ENCODE data around the gene CALN1. TPM values are rescaled to one million over a fixed set of nuclear protein-coding genes. Genes with fewer than 3 reads are reported as not detected.

The CALN1 gene
- total and polyA plus RNA-seq, 2 experiments from 2014 or later, result 7.6 to 14.5 TPM

- Mint-ChIP-seq H3K4me3 (no peak overlapping the region), H3K27me3 (ENCODE audit: insufficient read depth, low read depth, poor library complexity) (peaks cover 3% of the 10 kb centered on the region), H3K9me3 (no peaks in the 10 kb centered on the region), H3K4me1 (peaks cover 3% of the 10 kb centered on the region; the same call in 2 of the 3 replicates), H3K36me3 (ENCODE audit: low read depth) (peaks cover 3% of the 10 kb centered on the region), H3K27ac (no peak overlapping the region)
- TF ChIP-seq NANOG (IDR thresholded peaks at IDR 0.05; ENCODE audit: borderline replicate concordance), result no peak
- TF ChIP-seq POLR2AphosphoS5 (IDR thresholded peaks at IDR 0.05; ENCODE audit: low read depth), result no peak
- TF ChIP-seq, protein P1, sequence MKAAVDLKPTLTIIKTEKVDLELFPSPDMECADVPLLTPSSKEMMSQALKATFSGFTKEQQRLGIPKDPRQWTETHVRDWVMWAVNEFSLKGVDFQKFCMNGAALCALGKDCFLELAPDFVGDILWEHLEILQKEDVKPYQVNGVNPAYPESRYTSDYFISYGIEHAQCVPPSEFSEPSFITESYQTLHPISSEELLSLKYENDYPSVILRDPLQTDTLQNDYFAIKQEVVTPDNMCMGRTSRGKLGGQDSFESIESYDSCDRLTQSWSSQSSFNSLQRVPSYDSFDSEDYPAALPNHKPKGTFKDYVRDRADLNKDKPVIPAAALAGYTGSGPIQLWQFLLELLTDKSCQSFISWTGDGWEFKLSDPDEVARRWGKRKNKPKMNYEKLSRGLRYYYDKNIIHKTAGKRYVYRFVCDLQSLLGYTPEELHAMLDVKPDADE (IDR thresholded peaks at IDR 0.05), result no peak
- TF ChIP-seq EZH2phosphoT487 (IDR thresholded peaks at IDR 0.05; ENCODE audit: unreplicated experiment), result no peak
- TF ChIP-seq ZNF114 (CRISPR knock-in tag; IDR thresholded peaks at IDR 0.05), result no peak
- TF ChIP-seq JUNB (IDR thresholded peaks at IDR 0.05; ENCODE audit: unreplicated experiment), result no peak
- no peak for TF ChIP-seq EZH2 (IDR thresholded peaks at IDR 0.05; ENCODE audit: low read depth, unreplicated experiment)
- TF ChIP-seq, protein P2, sequence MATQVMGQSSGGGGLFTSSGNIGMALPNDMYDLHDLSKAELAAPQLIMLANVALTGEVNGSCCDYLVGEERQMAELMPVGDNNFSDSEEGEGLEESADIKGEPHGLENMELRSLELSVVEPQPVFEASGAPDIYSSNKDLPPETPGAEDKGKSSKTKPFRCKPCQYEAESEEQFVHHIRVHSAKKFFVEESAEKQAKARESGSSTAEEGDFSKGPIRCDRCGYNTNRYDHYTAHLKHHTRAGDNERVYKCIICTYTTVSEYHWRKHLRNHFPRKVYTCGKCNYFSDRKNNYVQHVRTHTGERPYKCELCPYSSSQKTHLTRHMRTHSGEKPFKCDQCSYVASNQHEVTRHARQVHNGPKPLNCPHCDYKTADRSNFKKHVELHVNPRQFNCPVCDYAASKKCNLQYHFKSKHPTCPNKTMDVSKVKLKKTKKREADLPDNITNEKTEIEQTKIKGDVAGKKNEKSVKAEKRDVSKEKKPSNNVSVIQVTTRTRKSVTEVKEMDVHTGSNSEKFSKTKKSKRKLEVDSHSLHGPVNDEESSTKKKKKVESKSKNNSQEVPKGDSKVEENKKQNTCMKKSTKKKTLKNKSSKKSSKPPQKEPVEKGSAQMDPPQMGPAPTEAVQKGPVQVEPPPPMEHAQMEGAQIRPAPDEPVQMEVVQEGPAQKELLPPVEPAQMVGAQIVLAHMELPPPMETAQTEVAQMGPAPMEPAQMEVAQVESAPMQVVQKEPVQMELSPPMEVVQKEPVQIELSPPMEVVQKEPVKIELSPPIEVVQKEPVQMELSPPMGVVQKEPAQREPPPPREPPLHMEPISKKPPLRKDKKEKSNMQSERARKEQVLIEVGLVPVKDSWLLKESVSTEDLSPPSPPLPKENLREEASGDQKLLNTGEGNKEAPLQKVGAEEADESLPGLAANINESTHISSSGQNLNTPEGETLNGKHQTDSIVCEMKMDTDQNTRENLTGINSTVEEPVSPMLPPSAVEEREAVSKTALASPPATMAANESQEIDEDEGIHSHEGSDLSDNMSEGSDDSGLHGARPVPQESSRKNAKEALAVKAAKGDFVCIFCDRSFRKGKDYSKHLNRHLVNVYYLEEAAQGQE (IDR thresholded peaks at IDR 0.05; ENCODE audit: unreplicated experiment), result no peak
- TF ChIP-seq ZNF331 (CRISPR knock-in tag; IDR thresholded peaks at IDR 0.05; ENCODE audit: low read depth), result no peak
- TF ChIP-seq CREB1 (CRISPR knock-in tag; IDR thresholded peaks at IDR 0.05; ENCODE audit: low read depth), result no peak
- TF ChIP-seq, protein P3, sequence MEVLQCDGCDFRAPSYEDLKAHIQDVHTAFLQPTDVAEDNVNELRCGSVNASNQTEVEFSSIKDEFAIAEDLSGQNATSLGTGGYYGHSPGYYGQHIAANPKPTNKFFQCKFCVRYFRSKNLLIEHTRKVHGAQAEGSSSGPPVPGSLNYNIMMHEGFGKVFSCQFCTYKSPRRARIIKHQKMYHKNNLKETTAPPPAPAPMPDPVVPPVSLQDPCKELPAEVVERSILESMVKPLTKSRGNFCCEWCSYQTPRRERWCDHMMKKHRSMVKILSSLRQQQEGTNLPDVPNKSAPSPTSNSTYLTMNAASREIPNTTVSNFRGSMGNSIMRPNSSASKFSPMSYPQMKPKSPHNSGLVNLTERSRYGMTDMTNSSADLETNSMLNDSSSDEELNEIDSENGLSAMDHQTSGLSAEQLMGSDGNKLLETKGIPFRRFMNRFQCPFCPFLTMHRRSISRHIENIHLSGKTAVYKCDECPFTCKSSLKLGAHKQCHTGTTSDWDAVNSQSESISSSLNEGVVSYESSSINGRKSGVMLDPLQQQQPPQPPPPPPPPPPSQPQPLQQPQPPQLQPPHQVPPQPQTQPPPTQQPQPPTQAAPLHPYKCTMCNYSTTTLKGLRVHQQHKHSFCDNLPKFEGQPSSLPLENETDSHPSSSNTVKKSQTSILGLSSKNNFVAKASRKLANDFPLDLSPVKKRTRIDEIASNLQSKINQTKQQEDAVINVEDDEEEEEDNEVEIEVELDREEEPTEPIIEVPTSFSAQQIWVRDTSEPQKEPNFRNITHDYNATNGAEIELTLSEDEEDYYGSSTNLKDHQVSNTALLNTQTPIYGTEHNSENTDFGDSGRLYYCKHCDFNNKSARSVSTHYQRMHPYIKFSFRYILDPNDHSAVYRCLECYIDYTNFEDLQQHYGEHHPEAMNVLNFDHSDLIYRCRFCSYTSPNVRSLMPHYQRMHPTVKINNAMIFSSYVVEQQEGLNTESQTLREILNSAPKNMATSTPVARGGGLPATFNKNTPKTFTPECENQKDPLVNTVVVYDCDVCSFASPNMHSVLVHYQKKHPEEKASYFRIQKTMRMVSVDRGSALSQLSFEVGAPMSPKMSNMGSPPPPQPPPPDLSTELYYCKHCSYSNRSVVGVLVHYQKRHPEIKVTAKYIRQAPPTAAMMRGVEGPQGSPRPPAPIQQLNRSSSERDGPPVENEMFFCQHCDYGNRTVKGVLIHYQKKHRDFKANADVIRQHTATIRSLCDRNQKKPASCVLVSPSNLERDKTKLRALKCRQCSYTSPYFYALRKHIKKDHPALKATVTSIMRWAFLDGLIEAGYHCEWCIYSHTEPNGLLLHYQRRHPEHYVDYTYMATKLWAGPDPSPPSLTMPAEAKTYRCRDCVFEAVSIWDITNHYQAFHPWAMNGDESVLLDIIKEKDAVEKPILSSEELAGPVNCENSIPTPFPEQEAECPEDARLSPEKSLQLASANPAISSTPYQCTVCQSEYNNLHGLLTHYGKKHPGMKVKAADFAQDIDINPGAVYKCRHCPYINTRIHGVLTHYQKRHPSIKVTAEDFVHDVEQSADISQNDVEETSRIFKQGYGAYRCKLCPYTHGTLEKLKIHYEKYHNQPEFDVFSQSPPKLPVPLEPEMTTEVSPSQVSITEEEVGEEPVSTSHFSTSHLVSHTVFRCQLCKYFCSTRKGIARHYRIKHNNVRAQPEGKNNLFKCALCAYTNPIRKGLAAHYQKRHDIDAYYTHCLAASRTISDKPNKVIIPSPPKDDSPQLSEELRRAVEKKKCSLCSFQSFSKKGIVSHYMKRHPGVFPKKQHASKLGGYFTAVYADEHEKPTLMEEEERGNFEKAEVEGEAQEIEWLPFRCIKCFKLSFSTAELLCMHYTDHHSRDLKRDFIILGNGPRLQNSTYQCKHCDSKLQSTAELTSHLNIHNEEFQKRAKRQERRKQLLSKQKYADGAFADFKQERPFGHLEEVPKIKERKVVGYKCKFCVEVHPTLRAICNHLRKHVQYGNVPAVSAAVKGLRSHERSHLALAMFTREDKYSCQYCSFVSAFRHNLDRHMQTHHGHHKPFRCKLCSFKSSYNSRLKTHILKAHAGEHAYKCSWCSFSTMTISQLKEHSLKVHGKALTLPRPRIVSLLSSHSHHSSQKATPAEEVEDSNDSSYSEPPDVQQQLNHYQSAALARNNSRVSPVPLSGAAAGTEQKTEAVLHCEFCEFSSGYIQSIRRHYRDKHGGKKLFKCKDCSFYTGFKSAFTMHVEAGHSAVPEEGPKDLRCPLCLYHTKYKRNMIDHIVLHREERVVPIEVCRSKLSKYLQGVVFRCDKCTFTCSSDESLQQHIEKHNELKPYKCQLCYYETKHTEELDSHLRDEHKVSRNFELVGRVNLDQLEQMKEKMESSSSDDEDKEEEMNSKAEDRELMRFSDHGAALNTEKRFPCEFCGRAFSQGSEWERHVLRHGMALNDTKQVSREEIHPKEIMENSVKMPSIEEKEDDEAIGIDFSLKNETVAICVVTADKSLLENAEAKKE (CRISPR knock-in tag; IDR thresholded peaks at IDR 0.05), result no peak
- TF ChIP-seq STAT1 (IDR thresholded peaks at IDR 0.05; ENCODE audit: unreplicated experiment), result no peak
- no peak for TF ChIP-seq CTCF (conservative IDR thresholded peaks at IDR 0.05; ENCODE audit: low read depth in 2 of 2)
- Histone ChIP-seq H3K4me2 (no peak overlapping the region), H3K9me2 (ENCODE audit: insufficient read depth) (0 out of 2 replicates have a peak, but pooled peaks cover 3% of the 10 kb centered on the region), H3K4me3 (no peak overlapping the region), H3F3A (replicated peaks; ENCODE audit: low read depth) (no peaks in the 10 kb centered on the region), H4K20me1 (replicated peaks; ENCODE audit: insufficient read depth) (peaks cover 6% of the 10 kb centered on the region; the same call in 1 of the 2 replicates), H2AFZ (no peak overlapping the region), H3K4me1 (ENCODE audit: insufficient read depth) (no peaks in the 10 kb centered on the region), H3K27ac (ENCODE audit: low read depth) (no peak overlapping the region), H3K36me3 (ENCODE audit: insufficient read depth) (no peaks in the 10 kb centered on the region), H3K79me2 (replicated peaks; ENCODE audit: insufficient read depth) (peaks cover 3% of the 10 kb centered on the region), H3K27me3 (ENCODE audit: insufficient read depth) (no peaks in the 10 kb centered on the region)
- no peak for DNase-seq (ENCODE audit: low spot score)
- ATAC-seq, result no peak
These were observed 178.1 kb downstream of the CALN1 start for GRCh38 chr7:72234086-72234485.

Data from GM23338 (cell line).